ENCODE data around the gene FIGNL2. TPM values are rescaled to one million over a fixed set of nuclear protein-coding genes. Genes with fewer than 3 reads are reported as not detected.

The FIGNL2 gene
- total and polyA plus RNA-seq, 2 donors (not counting 1 experiment from before 2014, with no cell fraction given): 0.07 to 0.17 TPM

DNA sequence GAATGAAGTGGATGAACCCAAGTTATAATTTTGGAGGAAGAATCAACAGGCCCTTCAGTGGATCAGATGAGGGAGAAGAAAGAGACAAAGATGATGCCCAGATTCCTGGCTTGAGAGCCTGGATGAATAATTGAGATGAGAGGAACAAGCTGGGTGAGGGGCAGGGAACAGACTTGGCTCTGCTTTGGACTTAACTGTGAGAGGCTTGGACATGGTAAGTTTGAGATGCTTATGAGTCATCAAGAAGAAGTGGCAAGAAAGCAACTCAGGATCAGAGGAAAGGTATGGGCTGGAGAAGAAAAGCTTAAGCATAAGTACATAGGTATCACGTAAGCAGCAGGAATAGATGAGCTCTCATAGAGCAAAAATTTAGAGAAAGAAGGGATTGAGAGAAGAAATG lies 55.3 kb downstream of the FIGNL2 start:
- Histone ChIP-seq H3K36me3 (ENCODE audit: control insufficient read depth, insufficient read depth, low read length) (peaks cover 2% of the 10 kb centered on the region), H3K4me2 (ENCODE audit: extremely low read depth, insufficient read depth, low read length) (no peak overlapping the region), H3K4me1 (ENCODE audit: control insufficient read depth, extremely low read depth, insufficient read depth, low read length) (peaks cover 9% of the 10 kb centered on the region), H3K27me3 (ENCODE audit: control insufficient read depth, insufficient read depth, low read length) (no peaks in the 10 kb centered on the region), H3K4me3 (replicated peaks in 1 of 4; ENCODE audit: control extremely low read depth in 1 of 4, insufficient read depth in 1 of 4, low read depth in 3 of 4, low read length in 4 of 4) (no peak overlapping the region), H3K79me2 (ENCODE audit: control insufficient read depth, insufficient read depth, low read length) (no peaks in the 10 kb centered on the region), H3K9ac (ENCODE audit: insufficient read depth, low read length) (no peak overlapping the region), H3K9me3 (ENCODE audit: control insufficient read depth, insufficient read depth, low read depth, low read length) (no peaks in the 10 kb centered on the region), H2AFZ (ENCODE audit: low read length) (no peak overlapping the region), H4K20me1 (ENCODE audit: control insufficient read depth, extremely low read depth, insufficient read depth, low read length) (no peaks in the 10 kb centered on the region), H3K27ac (ENCODE audit: insufficient read depth, low read length) (no peak overlapping the region)
- no peak for TF ChIP-seq EZH2 (IDR thresholded peaks at IDR 0.05; ENCODE audit: low read length, missing control alignments)
- TF ChIP-seq, protein P1, sequence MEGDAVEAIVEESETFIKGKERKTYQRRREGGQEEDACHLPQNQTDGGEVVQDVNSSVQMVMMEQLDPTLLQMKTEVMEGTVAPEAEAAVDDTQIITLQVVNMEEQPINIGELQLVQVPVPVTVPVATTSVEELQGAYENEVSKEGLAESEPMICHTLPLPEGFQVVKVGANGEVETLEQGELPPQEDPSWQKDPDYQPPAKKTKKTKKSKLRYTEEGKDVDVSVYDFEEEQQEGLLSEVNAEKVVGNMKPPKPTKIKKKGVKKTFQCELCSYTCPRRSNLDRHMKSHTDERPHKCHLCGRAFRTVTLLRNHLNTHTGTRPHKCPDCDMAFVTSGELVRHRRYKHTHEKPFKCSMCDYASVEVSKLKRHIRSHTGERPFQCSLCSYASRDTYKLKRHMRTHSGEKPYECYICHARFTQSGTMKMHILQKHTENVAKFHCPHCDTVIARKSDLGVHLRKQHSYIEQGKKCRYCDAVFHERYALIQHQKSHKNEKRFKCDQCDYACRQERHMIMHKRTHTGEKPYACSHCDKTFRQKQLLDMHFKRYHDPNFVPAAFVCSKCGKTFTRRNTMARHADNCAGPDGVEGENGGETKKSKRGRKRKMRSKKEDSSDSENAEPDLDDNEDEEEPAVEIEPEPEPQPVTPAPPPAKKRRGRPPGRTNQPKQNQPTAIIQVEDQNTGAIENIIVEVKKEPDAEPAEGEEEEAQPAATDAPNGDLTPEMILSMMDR (conservative IDR thresholded peaks at IDR 0.05 in 1 of 2, IDR thresholded peaks at IDR 0.05 in 1 of 2; ENCODE audit: low read depth in 1 of 2, low read length in 2 of 2): no peak
- DNase-seq (ENCODE audit: low read depth in 2 of 2): peak in 1 of 2 donors; percentile 84

DNA sequence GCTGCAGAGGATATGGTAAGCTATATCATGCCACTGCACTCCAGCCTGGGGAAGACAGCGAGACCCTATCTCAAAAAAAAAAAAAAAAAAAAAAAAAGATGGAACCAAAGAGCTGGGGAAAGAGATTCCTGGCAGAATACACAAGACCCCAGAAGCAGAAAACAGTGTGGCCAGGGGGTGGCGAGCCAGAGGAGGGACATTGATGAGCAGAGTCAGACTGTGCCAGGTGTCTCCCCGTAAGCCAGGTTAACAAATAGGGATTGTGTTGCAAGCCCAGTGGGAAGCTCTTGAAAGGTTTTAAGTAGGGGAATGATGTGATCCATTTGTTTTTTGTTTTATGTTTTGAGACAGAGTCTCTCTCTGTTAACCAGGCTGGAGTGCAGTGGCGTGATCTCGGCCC lies 56.1 kb downstream of the FIGNL2 start:
- H3K9ac ChIP-seq (ENCODE audit: insufficient read depth, low read length): no peak overlapping the region
- no peaks in the 10 kb centered on the region for H3K79me2 ChIP-seq (ENCODE audit: control insufficient read depth, insufficient read depth, low read length)
- peaks cover 10% of the 10 kb centered on the region for H3K4me1 ChIP-seq (ENCODE audit: control insufficient read depth, extremely low read depth, insufficient read depth, low read length)
- no peak overlapping the region for H3K4me2 ChIP-seq (ENCODE audit: extremely low read depth, insufficient read depth, low read length)
- no peak overlapping the region for H3K4me3 ChIP-seq (replicated peaks in 1 of 4; ENCODE audit: control extremely low read depth in 1 of 4, insufficient read depth in 1 of 4, low read depth in 3 of 4, low read length in 4 of 4)
- no peaks in the 10 kb centered on the region for H3K9me3 ChIP-seq (ENCODE audit: control insufficient read depth, insufficient read depth, low read depth, low read length)
- H3K27me3 ChIP-seq (ENCODE audit: control insufficient read depth, insufficient read depth, low read length): no peaks in the 10 kb centered on the region
- H2AFZ ChIP-seq (ENCODE audit: low read length): no peak overlapping the region
- DNase-seq (ENCODE audit: low read depth in 2 of 2): no peak
- TF ChIP-seq, protein P1 (conservative IDR thresholded peaks at IDR 0.05 in 1 of 2, IDR thresholded peaks at IDR 0.05 in 1 of 2; ENCODE audit: low read depth in 1 of 2, low read length in 2 of 2): no peak
- TF ChIP-seq EZH2 (IDR thresholded peaks at IDR 0.05; ENCODE audit: low read length, missing control alignments): no peak
- no peaks in the 10 kb centered on the region for H4K20me1 ChIP-seq (ENCODE audit: control insufficient read depth, extremely low read depth, insufficient read depth, low read length)
- no peak overlapping the region for H3K27ac ChIP-seq (ENCODE audit: insufficient read depth, low read length)
- peaks cover 2% of the 10 kb centered on the region for H3K36me3 ChIP-seq (ENCODE audit: control insufficient read depth, insufficient read depth, low read length)

DNA sequence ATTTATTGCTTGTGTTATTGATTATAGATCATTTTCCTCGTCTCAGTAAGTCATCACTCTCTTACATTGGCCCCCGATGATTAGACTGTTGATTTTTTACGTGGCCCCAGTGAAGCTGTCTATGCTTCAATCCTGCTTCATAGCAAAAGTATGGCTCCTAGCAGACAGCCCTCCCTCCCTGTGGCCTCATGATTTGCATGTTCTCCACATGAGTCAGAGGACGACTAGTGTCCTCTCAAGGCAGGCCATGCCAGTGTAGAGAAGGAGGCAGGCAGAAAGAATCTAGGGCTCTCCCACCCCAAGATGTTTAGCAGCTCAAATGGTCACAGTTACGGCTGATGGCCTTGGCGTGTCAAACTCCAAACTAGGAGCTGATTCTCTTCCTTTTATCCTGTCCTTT lies 59.6 kb downstream of the FIGNL2 start:
- Histone ChIP-seq H3K4me3 (replicated peaks in 1 of 4; ENCODE audit: control extremely low read depth in 1 of 4, insufficient read depth in 1 of 4, low read depth in 3 of 4, low read length in 4 of 4) (no peak overlapping the region), H4K20me1 (ENCODE audit: control insufficient read depth, extremely low read depth, insufficient read depth, low read length) (no peaks in the 10 kb centered on the region), H3K36me3 (ENCODE audit: control insufficient read depth, insufficient read depth, low read length) (peaks cover 2% of the 10 kb centered on the region), H3K4me2 (ENCODE audit: extremely low read depth, insufficient read depth, low read length) (no peak overlapping the region), H3K27me3 (ENCODE audit: control insufficient read depth, insufficient read depth, low read length) (no peaks in the 10 kb centered on the region), H3K79me2 (ENCODE audit: control insufficient read depth, insufficient read depth, low read length) (no peaks in the 10 kb centered on the region), H3K27ac (ENCODE audit: insufficient read depth, low read length) (no peak overlapping the region), H3K4me1 (ENCODE audit: control insufficient read depth, extremely low read depth, insufficient read depth, low read length) (peaks cover 10% of the 10 kb centered on the region), H3K9ac (ENCODE audit: insufficient read depth, low read length) (no peak overlapping the region), H3K9me3 (ENCODE audit: control insufficient read depth, insufficient read depth, low read depth, low read length) (no peaks in the 10 kb centered on the region), H2AFZ (ENCODE audit: low read length) (no peak overlapping the region)
- TF ChIP-seq, protein P1 (conservative IDR thresholded peaks at IDR 0.05 in 1 of 2, IDR thresholded peaks at IDR 0.05 in 1 of 2; ENCODE audit: low read depth in 1 of 2, low read length in 2 of 2): no peak
- TF ChIP-seq EZH2 (IDR thresholded peaks at IDR 0.05; ENCODE audit: low read length, missing control alignments): no peak
- DNase-seq (ENCODE audit: low read depth in 2 of 2): peak; percentile 29 to 87
